Measurements from ENCODE around the gene KCTD11. TPM values are rescaled to one million over a fixed set of nuclear protein-coding genes. Genes with fewer than 3 reads are reported as not detected.

Gene KCTD11
- total and polyA plus RNA-seq, 2 experiments from 2014 or later = 16.2 to 27.2 TPM

GRCh38 chr17:7340179-7340578, 11.8 kb upstream of the KCTD11 start:
- no peak overlapping the region for H3K4me2 ChIP-seq (ENCODE audit: unreplicated experiment)
- no peaks in the 10 kb centered on the region for H4K20me1 ChIP-seq (ENCODE audit: insufficient read depth)
- no peaks in the 10 kb centered on the region for H3K9me3 ChIP-seq (ENCODE audit: low read depth)
- no peaks in the 10 kb centered on the region for H3K79me2 ChIP-seq (ENCODE audit: insufficient read depth)
- no peak overlapping the region for H3K9ac ChIP-seq
- 28 to 35% methylated on average over 2 of the region's 2 CpGs for WGBS, 2 experiments (ENCODE audit: low coverage in 1 of 2, low lambda C conversion rate in 2 of 2, missing lambda C conversion rate in 2 of 2)
- H3K36me3 ChIP-seq (ENCODE audit: low read depth) = no peaks in the 10 kb centered on the region
- H3K4me3 ChIP-seq = no peak overlapping the region
- H3F3A ChIP-seq (ENCODE audit: insufficient read depth) = no peaks in the 10 kb centered on the region
- H2AFZ ChIP-seq = no peak overlapping the region
- H3K4me1 ChIP-seq (ENCODE audit: insufficient read depth) = no peaks in the 10 kb centered on the region
- TF ChIP-seq EZH2 (IDR thresholded peaks at IDR 0.05; ENCODE audit: insufficient read depth, poor library complexity, severe bottlenecking) = no peak
- no peak for TF ChIP-seq EZH2phosphoT487 (IDR thresholded peaks at IDR 0.05; ENCODE audit: insufficient read depth, low read depth)
- in situ Hi-C loops (cut with MboI) = no loop called here
- H3K27ac ChIP-seq = no peak overlapping the region
- peaks cover 8% of the 10 kb centered on the region; the same call in 1 of the 2 replicates for H3K27me3 ChIP-seq (replicated peaks; ENCODE audit: insufficient read depth)
- peak; percentile 62 for DNase-seq
- H3K9me2 ChIP-seq (ENCODE audit: insufficient read depth) = no peaks in the 10 kb centered on the region

- no peak overlapping the region for H3K27ac ChIP-seq
- no peaks in the 10 kb centered on the region for H3K36me3 ChIP-seq (ENCODE audit: low read depth)
- no peak overlapping the region for H3K4me3 ChIP-seq
- H3K9ac ChIP-seq = no peak overlapping the region
- H3F3A ChIP-seq (ENCODE audit: insufficient read depth) = 0 out of 2 replicates have a peak, but pooled peaks cover 6% of the 10 kb centered on the region
- no peaks in the 10 kb centered on the region for H3K9me2 ChIP-seq (ENCODE audit: insufficient read depth)
- peaks cover 8% of the 10 kb centered on the region; the same call in 1 of the 2 replicates for H3K27me3 ChIP-seq (replicated peaks; ENCODE audit: insufficient read depth)
- 85 to 87% methylated on average over 13 of the region's 13 CpGs for WGBS, 2 experiments (ENCODE audit: low coverage in 1 of 2, low lambda C conversion rate in 2 of 2, missing lambda C conversion rate in 2 of 2)
- no peak overlapping the region for H2AFZ ChIP-seq
- no peak for DNase-seq
- no peaks in the 10 kb centered on the region for H3K9me3 ChIP-seq (ENCODE audit: low read depth)
- in situ Hi-C loops (cut with MboI) = no loop called here
- no peaks in the 10 kb centered on the region for H4K20me1 ChIP-seq (ENCODE audit: insufficient read depth)
- no peak overlapping the region for H3K4me2 ChIP-seq (ENCODE audit: unreplicated experiment)
- TF ChIP-seq EZH2phosphoT487 (IDR thresholded peaks at IDR 0.05; ENCODE audit: insufficient read depth, low read depth) (no peak), EZH2 (IDR thresholded peaks at IDR 0.05; ENCODE audit: insufficient read depth, poor library complexity, severe bottlenecking) (no peak)
- H3K4me1 ChIP-seq (ENCODE audit: insufficient read depth) = no peaks in the 10 kb centered on the region
- H3K79me2 ChIP-seq (ENCODE audit: insufficient read depth) = no peaks in the 10 kb centered on the region
Measured at GRCh38 chr17:7341842-7342241, 10.1 kb upstream of the KCTD11 start.

GRCh38 chr17:7343250-7343649, 8.7 kb upstream of the KCTD11 start:
- Histone ChIP-seq H3K27ac (no peak overlapping the region), H2AFZ (no peak overlapping the region), H3K4me1 (ENCODE audit: insufficient read depth) (no peaks in the 10 kb centered on the region), H3K36me3 (ENCODE audit: low read depth) (no peaks in the 10 kb centered on the region), H3K4me2 (ENCODE audit: unreplicated experiment) (no peak overlapping the region), H3K9ac (no peak overlapping the region), H3K27me3 (replicated peaks; ENCODE audit: insufficient read depth) (peaks cover 8% of the 10 kb centered on the region; the same call in 1 of the 2 replicates), H3K9me3 (ENCODE audit: low read depth) (no peaks in the 10 kb centered on the region), H3F3A (ENCODE audit: insufficient read depth) (0 out of 2 replicates have a peak, but pooled peaks cover 6% of the 10 kb centered on the region), H3K79me2 (ENCODE audit: insufficient read depth) (no peaks in the 10 kb centered on the region), H4K20me1 (ENCODE audit: insufficient read depth) (no peaks in the 10 kb centered on the region), H3K4me3 (no peak overlapping the region), H3K9me2 (ENCODE audit: insufficient read depth) (no peaks in the 10 kb centered on the region)
- WGBS, 2 experiments (ENCODE audit: low coverage in 1 of 2, low lambda C conversion rate in 2 of 2, missing lambda C conversion rate in 2 of 2) = 53 to 63% methylated on average over 15 of the region's 15 CpGs
- no peak for DNase-seq
- in situ Hi-C loops (cut with MboI) = no loop called here
- no peak for TF ChIP-seq EZH2 (IDR thresholded peaks at IDR 0.05; ENCODE audit: insufficient read depth, poor library complexity, severe bottlenecking)
- TF ChIP-seq EZH2phosphoT487 (IDR thresholded peaks at IDR 0.05; ENCODE audit: insufficient read depth, low read depth) = no peak

GRCh38 chr17:7346761-7347614, 5.0 kb upstream of the KCTD11 start:
- H3K27me3 ChIP-seq (replicated peaks; ENCODE audit: insufficient read depth) = peaks cover 4% of the 10 kb centered on the region; the same call in 1 of the 2 replicates
- H3K9ac ChIP-seq = no peak overlapping the region
- H3F3A ChIP-seq (ENCODE audit: insufficient read depth) = peaks cover 6% of the 10 kb centered on the region; the same call in 1 of the 2 replicates
- H3K27ac ChIP-seq = no peak overlapping the region
- no peaks in the 10 kb centered on the region for H3K9me3 ChIP-seq (ENCODE audit: low read depth)
- no peak overlapping the region for H2AFZ ChIP-seq
- 58 to 59% methylated on average over 16 to 18 of the region's 18 CpGs for whole genome bisulfite sequencing, 2 experiments (ENCODE audit: low coverage in 1 of 2, low lambda C conversion rate in 2 of 2, missing lambda C conversion rate in 2 of 2)
- H3K9me2 ChIP-seq (ENCODE audit: insufficient read depth) = no peaks in the 10 kb centered on the region
- H3K4me2 ChIP-seq (ENCODE audit: unreplicated experiment) = no peak overlapping the region
- H4K20me1 ChIP-seq (ENCODE audit: insufficient read depth) = no peaks in the 10 kb centered on the region
- DNase-seq = peak; percentile 31
- in situ Hi-C loops (cut with MboI) = no loop called here
- H3K36me3 ChIP-seq (ENCODE audit: low read depth) = no peaks in the 10 kb centered on the region
- H3K4me1 ChIP-seq (ENCODE audit: insufficient read depth) = peaks cover 17% of the 10 kb centered on the region
- peaks cover 8% of the 10 kb centered on the region for H3K79me2 ChIP-seq (ENCODE audit: insufficient read depth)
- TF ChIP-seq EZH2phosphoT487 (IDR thresholded peaks at IDR 0.05; ENCODE audit: insufficient read depth, low read depth) = no peak
- no peak overlapping the region for H3K4me3 ChIP-seq
